Measurements from ENCODE around the gene SPOCK1. TPM values are rescaled to one million over a fixed set of nuclear protein-coding genes. Genes with fewer than 3 reads are reported as not detected.

The SPOCK1 gene
- total and polyA plus RNA-seq, 2 donors (not counting 3 experiments of a cell fraction or from before 2014, with no cell fraction given): 144 to 280 TPM

DNA sequence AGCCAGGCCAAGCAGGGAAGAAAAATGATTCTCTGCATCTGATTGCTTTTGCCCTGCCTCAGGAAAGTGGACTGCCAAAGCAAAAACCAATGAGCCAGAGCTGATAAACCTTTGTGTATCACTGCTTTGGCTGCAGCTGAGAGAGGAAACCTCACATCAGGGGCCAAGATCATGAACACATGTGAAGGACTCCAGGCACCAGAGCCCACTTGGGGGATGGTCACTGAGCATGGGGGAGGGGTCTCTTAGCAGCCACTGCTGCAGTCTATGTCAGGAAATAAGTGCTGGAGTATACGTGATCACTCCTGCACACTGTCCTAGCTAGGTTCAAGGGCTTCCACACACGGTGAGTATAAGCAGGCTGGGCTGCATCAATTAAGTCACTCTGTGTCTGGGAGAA, 229.9 kb downstream of the SPOCK1 start:
- FAIRE-seq: no peak
- Histone ChIP-seq H2AFZ (ENCODE audit: low read depth, low read length) (no peak overlapping the region), H3K9ac (replicated peaks; ENCODE audit: extremely low read depth, insufficient read depth, low read length) (no peak overlapping the region), H3K9me1 (replicated peaks; ENCODE audit: control insufficient read depth, extremely low read depth, insufficient read depth, low read length) (no peaks in the 10 kb centered on the region), H3K4me1 (ENCODE audit: control insufficient read depth, extremely low read depth, insufficient read depth, low read length) (peaks cover 3% of the 10 kb centered on the region), H3K36me3 (ENCODE audit: control insufficient read depth in 2 of 2, extremely low read depth in 1 of 2, insufficient read depth in 2 of 2, low read length in 2 of 2) (no peaks in the 10 kb centered on the region), H4K20me1 (replicated peaks; ENCODE audit: control insufficient read depth, extremely low read depth, insufficient read depth, low read length) (no peaks in the 10 kb centered on the region), H3K4me3 (replicated peaks in 1 of 3; ENCODE audit: insufficient read depth in 1 of 3, low read depth in 1 of 3, low read length in 3 of 3) (no peak overlapping the region), H3K79me2 (ENCODE audit: control insufficient read depth, insufficient read depth, low read length) (peaks cover 13% of the 10 kb centered on the region), H3K27ac (ENCODE audit: insufficient read depth, low read depth, low read length) (no peak overlapping the region), H3K27me3 (ENCODE audit: control insufficient read depth in 2 of 2, insufficient read depth in 2 of 2, low read length in 2 of 2) (no peaks in the 10 kb centered on the region), H3K9me3 (replicated peaks; ENCODE audit: control insufficient read depth, insufficient read depth, low read length) (no peaks in the 10 kb centered on the region), H3K4me2 (ENCODE audit: insufficient read depth, low read length) (no peak overlapping the region)
- no TSS peak for BruUV-seq (replicated peaks)
- no peak for DNase-seq (ENCODE audit: low read depth, low spot score)
- TF ChIP-seq POLR2A (IDR thresholded peaks at IDR 0.05; ENCODE audit: low read depth, low read length): no peak
- TF ChIP-seq, protein P1, sequence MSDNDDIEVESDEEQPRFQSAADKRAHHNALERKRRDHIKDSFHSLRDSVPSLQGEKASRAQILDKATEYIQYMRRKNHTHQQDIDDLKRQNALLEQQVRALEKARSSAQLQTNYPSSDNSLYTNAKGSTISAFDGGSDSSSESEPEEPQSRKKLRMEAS (IDR thresholded peaks at IDR 0.05; ENCODE audit: insufficient read depth, insufficient read length): no peak
- TF ChIP-seq GATA2 (IDR thresholded peaks at IDR 0.05; ENCODE audit: insufficient read depth, insufficient read length, low read depth, low read length): no peak
- no peak for TF ChIP-seq POLR2AphosphoS5 (IDR thresholded peaks at IDR 0.05; ENCODE audit: insufficient read depth, low read depth, low read length)
- TF ChIP-seq, protein P2, sequence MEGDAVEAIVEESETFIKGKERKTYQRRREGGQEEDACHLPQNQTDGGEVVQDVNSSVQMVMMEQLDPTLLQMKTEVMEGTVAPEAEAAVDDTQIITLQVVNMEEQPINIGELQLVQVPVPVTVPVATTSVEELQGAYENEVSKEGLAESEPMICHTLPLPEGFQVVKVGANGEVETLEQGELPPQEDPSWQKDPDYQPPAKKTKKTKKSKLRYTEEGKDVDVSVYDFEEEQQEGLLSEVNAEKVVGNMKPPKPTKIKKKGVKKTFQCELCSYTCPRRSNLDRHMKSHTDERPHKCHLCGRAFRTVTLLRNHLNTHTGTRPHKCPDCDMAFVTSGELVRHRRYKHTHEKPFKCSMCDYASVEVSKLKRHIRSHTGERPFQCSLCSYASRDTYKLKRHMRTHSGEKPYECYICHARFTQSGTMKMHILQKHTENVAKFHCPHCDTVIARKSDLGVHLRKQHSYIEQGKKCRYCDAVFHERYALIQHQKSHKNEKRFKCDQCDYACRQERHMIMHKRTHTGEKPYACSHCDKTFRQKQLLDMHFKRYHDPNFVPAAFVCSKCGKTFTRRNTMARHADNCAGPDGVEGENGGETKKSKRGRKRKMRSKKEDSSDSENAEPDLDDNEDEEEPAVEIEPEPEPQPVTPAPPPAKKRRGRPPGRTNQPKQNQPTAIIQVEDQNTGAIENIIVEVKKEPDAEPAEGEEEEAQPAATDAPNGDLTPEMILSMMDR (IDR thresholded peaks at IDR 0.05; ENCODE audit: extremely low read depth in 1 of 2, insufficient read depth in 1 of 2, low read depth in 1 of 2, low read length in 2 of 2): no peak
- TF ChIP-seq EZH2 (IDR thresholded peaks at IDR 0.05; ENCODE audit: borderline replicate concordance, low read depth, low read length, severe bottlenecking): no peak
- no peak for TF ChIP-seq FOS (IDR thresholded peaks at IDR 0.05; ENCODE audit: borderline replicate concordance, insufficient read depth, low read length)
- no peak for TF ChIP-seq JUN (IDR thresholded peaks at IDR 0.05; ENCODE audit: borderline replicate concordance, insufficient read depth, insufficient read length, low read depth)
- no peak for TF ChIP-seq MYC (IDR thresholded peaks at IDR 0.05; ENCODE audit: low read depth, low read length)
- POLR2A ChIA-PET: no interaction called here
- dilution Hi-C loops (cut with MboI; ENCODE audit: extremely low pct_ligation_motif_present, low sequenced_read_pairs) (no loop called here), intact Hi-C loops (cut with micrococcal nuclease) (no loop called here)
- CTCF ChIA-PET: no interaction called here

Data from endothelial cell of umbilical vein (primary cell).